Measurements from ENCODE around the gene SPARCL1.
A peak's percentile ranks its signal among the peaks of the same experiment; 100 is the strongest.
"Not testable (repeated sequence)": the region's sequence is repeated elsewhere in the genome, so short reads cannot be mapped to it uniquely, and the experiment has no call there.

SPARCL1 gene

GRCh38 chr4:87529187-87529586 is at the start of gene SPARCL1:
TSS of gene SPARCL1 (minus strand) at chr4:87529376. CDS start at chr4:87499574, 29,802 bp downstream.
- no peak for ATAC-seq

- no peak for ATAC-seq
Measured at GRCh38 chr4:87575983-87576382, 46.8 kb upstream of the SPARCL1 start.

GRCh38 chr4:87575408-87575807 is 46.2 kb upstream of the SPARCL1 start:
- ATAC-seq: no peak

GRCh38 chr4:87574996-87575395 is 45.8 kb upstream of the SPARCL1 start:
- no peak for ATAC-seq

DNA sequence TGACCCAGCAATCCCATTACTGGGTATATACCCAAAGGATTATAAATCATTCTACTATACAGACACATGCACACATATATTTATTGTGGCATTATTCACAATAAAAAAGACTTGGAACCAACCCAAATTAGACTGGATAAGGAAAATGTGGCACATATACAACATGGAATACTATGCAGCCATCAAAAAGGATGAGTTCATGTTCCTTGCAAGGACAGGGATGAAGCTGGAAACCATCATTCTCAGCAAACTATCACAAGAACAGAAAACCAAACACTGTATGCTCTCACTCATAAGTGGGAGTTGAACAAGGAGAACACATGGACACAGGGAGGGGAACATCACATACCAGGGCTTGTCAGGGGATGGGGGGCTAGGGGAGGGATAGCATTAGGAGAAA is 45.2 kb upstream of the SPARCL1 start:
- ATAC-seq: not testable (repeated sequence)

DNA sequence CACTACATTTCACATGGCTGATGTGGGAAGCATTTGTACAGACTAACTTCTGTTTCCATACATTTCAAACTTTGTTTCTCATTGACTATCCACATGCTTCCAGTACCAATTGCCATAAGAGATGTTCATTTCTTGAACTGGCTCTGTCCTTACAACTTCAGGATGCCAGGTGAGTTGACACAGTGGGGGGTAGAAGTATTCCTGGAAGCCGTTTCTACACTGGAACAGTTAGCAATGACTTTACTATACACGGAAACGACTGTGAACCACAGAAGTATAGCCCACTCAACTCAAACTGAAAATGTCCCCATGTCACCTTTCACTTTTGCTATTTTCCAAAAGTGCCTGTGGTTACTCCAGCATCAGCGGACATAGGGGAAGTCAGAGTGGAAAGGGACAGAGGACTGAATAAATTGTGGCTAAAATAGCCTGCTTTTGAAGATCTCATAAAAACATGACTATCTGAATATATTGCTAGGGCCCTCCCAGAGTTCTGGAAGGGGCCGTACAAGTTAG is 41.2 kb upstream of the SPARCL1 start:
- no peak for ATAC-seq

- ATAC-seq: no peak
Measured at GRCh38 chr4:87567191-87567590, 38.0 kb upstream of the SPARCL1 start.

DNA sequence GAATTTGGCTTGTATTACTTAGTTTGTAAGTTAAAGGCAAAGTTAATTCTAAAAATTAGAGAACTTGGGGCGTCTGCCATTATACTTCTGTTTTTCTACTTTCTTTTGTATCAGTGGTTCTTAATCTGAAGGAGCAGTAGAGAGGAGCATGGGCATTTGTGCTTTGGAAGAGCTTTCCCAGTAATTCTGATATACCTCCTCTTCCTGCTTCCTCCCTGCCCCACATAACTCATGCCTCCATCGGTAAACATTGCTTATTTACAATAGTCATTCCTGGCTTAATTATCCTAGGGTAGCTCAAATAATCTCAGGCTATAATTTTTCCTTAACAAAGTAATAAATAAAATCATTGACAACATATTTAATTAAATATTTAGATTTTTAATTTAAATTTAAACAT is 37.1 kb upstream of the SPARCL1 start:
- no peak for ATAC-seq

DNA sequence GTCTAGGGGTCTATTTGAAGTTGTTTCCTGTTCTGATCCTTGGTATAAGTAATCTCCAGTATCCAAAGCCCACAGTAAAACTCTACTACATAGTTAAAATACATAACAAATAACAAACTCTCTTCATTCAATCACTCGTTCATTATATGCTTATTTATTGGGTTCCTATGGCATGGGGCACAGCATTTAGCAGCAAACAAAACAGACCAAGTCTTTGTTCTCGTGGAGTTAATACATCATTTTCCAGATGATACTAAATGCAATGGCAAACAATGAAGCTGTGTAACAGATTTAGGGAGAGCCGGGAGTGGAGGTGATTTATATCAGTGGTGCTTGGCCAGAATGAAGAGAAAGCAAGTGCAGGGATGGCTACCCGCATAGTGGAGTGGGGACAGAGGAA is 36.6 kb upstream of the SPARCL1 start:
- no peak for ATAC-seq

DNA sequence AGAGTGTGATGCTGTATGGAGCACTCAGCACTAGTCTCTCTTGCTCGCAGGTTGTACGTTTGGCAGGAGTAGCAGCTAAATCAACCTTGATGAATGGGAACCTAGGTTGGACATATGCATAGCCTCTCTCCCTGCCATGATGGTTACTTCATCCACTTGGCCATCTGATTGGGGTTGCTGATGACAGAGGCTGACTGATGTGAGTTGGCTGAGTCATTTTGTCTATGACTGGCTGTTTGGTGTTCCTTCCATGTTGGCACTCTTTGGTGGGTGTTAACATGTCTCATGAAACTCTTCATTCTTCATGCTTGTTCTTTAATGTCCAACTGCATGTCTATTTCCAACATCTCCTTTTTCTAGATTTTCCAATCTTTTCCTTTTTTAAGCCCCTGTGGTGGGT is 31.6 kb upstream of the SPARCL1 start:
- ATAC-seq: no peak

GRCh38 chr4:87559090-87559837 is 30.1 kb upstream of the SPARCL1 start:
- peak; percentile 87 to 90 for ATAC-seq

DNA sequence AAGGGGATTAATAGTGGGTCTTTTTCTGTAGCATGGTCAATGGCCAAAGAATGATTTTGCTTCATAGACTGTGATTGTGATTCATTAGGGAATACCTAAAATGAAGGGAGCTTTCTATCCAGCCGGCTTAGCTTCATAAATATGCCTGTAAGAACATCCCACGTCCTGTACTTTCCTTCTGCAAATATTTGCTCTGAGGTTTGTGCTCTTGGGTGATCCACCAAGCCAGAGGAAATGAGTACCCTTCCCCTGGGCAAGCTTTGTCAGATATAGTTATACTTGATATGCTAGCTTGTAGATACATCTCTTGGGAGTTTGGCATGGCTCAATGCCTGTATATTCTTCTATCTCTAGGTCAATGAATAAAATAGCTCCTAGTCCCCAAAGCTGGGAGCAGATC is 28.2 kb upstream of the SPARCL1 start:
- ATAC-seq: no peak

DNA sequence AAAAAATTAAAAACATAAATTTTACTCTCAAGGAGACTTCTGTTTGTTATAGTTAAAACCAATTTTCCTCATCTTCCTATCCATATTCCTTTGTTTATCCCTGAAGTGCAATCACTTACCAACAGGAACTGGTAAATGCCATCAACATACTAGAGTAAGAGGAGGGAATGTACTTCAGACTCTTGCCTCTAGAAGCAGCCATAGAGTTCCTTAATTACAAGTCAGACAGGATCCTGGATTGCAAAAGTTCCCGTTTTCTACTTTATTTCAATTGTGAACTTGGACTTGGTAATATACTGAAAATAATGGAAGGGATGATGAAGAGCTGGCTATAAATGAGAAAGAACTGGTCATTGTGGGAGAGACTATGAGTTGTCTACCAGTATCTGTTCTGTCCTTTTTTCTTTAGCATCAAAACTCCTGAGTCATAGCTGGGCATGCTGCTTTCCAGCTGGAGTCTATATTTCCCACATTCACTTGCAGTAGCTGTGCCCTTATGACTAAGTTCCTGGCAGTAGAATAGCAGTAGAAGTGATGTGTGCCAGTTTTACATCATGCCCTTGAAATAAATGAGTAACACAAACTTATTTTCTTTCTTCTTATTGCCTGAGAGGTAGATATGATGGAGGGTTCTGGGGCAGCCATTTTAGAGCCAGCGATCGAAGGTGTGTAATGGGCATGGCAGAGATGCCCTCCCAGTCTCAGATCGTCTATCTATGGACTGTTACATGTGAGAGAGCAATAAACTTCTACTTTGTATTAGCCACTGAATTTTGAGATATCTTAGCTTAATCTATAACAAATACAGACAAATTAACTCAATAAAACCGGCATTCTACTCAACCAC is 26.8 kb upstream of the SPARCL1 start:
- peak; percentile 16 to 37 for ATAC-seq

DNA sequence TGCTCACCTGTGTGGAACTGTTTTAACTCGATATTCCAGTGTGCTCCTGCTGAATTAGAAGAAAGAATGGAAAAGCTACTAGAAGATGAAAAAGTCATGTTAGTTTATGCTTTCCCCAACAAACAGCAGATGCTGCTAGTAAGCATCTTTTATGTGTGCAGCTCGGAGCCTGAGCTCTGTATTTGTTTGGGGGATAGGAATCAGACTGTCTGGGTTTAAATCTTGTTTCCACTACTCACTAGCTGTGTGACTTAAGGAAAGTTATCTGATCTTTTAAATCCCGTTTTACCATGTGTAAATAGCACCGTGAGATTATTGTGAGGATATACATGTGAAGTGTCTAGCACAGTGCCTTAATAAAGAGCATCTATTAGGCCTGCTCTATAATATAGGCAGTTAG is 24.0 kb upstream of the SPARCL1 start:
- no peak for ATAC-seq

DNA sequence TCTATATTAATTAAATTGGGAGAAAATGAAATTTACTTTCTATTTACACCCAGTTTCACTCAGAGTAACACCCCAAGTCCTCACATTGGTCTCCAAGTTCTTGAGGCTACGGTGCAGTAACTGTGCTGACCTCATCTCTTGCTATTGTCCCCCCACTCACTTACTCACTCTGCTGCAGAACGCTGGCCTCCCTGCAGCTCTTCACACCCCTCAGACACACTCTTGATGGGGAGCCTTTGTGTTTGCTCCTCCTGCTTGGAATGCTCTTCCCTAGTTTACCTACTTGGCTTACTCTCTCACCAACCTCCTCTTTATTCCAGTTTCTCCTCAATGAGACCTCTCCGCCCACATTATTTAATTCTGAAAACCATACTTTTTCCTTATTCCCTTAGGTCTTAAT is 22.2 kb upstream of the SPARCL1 start:
- no peak for ATAC-seq

DNA sequence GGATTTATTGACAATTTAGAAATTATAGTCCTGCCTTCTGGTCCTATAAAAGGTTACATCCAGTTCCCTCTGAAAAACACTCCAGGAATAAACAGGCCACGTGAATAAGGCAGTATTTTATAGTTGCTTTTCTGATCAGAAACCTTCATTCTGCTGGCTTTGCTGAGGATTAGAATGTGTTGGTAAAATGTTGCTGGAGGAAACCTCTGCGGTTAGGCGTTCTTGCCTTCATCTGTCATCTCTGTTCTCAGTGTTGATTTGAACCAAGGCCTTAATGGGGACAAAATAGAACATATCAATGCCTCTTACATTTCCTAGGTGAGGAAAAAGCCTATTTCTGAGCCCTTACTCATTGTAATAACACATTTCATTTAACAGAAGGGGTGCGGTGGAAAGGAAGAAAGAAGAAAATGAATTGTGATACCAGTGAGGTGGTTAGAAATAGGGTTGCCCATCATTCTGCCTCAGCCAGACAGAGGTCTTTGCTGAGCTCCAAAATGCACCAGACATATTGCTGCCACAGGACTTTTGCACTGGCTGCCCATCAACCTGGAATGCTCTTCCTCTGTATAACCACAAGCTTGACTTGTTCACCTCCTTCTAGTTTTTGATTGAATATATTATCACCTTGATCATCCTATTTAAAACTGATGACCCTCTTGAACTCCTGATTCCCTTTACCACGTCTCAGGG is 18.0 kb upstream of the SPARCL1 start:
- no peak for ATAC-seq

- no peak for ATAC-seq
Measured at GRCh38 chr4:87545052-87545451, 15.9 kb upstream of the SPARCL1 start.

DNA sequence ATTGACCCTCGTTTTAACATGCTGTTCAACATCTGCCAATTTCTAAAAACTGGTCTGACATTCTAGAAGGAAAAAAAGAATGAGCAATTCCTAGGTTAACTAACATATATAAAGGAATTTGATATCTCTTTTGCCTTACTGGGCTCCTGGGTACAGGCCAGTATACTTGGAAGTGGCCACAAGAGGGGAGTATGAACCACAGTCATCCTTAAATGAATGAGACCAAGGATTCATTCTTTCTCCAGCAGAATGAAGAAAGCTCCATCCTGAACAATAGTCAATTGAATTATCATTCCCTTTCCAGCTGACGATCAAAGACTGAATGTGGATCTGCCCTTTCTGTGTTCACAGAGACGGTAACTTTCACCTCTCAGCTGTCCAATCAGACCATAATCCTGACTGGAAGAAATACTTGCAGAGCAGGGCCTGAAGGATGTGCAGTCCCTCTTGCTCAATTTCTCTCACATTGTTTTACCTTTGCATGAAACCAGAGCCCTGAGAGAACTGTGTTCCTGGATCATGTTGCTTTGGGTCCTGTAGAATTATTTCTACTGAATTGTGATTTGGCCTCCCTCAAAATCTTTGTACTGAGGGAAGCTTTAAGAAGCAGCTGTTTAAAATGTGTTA is 14.8 kb upstream of the SPARCL1 start:
- ATAC-seq: no peak

- no peak for ATAC-seq
Measured at GRCh38 chr4:87542734-87543312, 13.6 kb upstream of the SPARCL1 start.

GRCh38 chr4:87541956-87542709 is 13.0 kb upstream of the SPARCL1 start:
- no peak for ATAC-seq

DNA sequence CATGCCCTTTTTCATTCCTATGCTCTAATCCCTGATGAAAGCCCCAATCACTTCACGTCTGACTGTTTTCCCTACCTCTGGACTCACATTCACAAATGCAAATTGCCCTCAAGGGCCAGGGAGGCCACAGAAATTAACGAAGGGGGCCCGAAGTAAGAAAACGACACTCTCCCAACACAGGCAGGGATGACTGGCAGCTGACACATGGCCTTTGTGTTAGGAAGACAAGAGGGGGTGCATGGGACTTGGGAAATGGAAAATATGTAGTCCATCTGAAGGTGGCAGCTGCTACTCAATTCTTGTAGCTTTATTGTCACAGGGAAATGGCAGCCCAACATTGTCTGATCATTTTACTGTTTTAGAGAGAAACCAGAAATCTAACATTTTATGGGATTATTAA is 12.3 kb upstream of the SPARCL1 start:
- no peak for ATAC-seq
